WTC11 (cell line): Measurements from ENCODE around the gene CCND1. TPM values are rescaled to one million over a fixed set of nuclear protein-coding genes. Genes with fewer than 3 reads are reported as not detected.

Experiments
- ATAC-seq: fragments of 200-7000 bp; cut with Tn5 transposase; 2 replicates; pipeline ENCODE4 v1.10.0; 2021; ENCODE audit warnings: mild to moderate bottlenecking, moderate library complexity
- CTCF ChIA-PET: fragments of 300-600 bp; sonication (Branson Sonifier 250); formaldehyde crosslinking; loops from one replicate; lab custom pipeline; 2021; ENCODE audit warnings: antibody characterized with exemption; lab: Charles Lee
- POLR2A ChIA-PET: fragments of 350-600 bp; sonication (Branson Sonifier 250); formaldehyde crosslinking; loops from one replicate; lab custom pipeline; 2021; ENCODE audit warnings: antibody characterized with exemption; lab: Charles Lee
- DNase-seq: peaks from one replicate; pipeline ENCODE4 v3.0.0; 2021; ENCODE audit warnings: low spot score
- H3K27ac Mint-ChIP-seq: 2 replicates; pipeline ENCODE4 v1.8.0; 2021; ENCODE audit warnings: mixed read lengths
- H3K27me3 Mint-ChIP-seq: 2 replicates; pipeline ENCODE4 v1.8.0; 2021; ENCODE audit warnings: low read depth, mild to moderate bottlenecking, moderate library complexity, mixed read lengths
- H3K36me3 Mint-ChIP-seq: 2 replicates; pipeline ENCODE4 v1.8.0; 2021; ENCODE audit warnings: mixed read lengths
- H3K4me1 Mint-ChIP-seq: 2 replicates; pipeline ENCODE4 v1.8.0; 2022; ENCODE audit warnings: mixed read lengths
- H3K4me3 Mint-ChIP-seq: 2 replicates; pipeline ENCODE4 v1.8.0; 2021; ENCODE audit warnings: mild to moderate bottlenecking, moderate library complexity, mixed read lengths
- H3K9me3 Mint-ChIP-seq: 2 replicates; pipeline ENCODE4 v1.8.0; 2021; ENCODE audit warnings: mixed read lengths
- AR ChIP-seq: fragments of 250-450 bp; sonication (Bioruptor Pico); IDR thresholded peaks from 2 replicates; pipeline ENCODE4 v1.9.0; 2021; ENCODE audit warnings: mild to moderate bottlenecking
- ATF2 ChIP-seq: sonication (generic); formaldehyde crosslinking; IDR thresholded peaks from 2 replicates; pipeline ENCODE4 v1.8.1; 2022; ENCODE audit warnings: low read depth, missing genetic modification reagents, borderline replicate concordance
- ATF6 ChIP-seq: sonication (generic); formaldehyde crosslinking; IDR thresholded peaks from 2 replicates; pipeline ENCODE4 v1.8.1; 2023; ENCODE audit warnings: mild to moderate bottlenecking, missing genetic modification reagents
- CDX4 ChIP-seq: fragments of 250-450 bp; sonication (Bioruptor Pico); IDR thresholded peaks from 2 replicates; pipeline ENCODE4 v1.9.0; 2021; ENCODE audit warnings: moderate library complexity, mild to moderate bottlenecking, inconsistent platforms, borderline replicate concordance
- CREB1 ChIP-seq: sonication (generic); formaldehyde crosslinking; IDR thresholded peaks from 2 replicates; pipeline ENCODE4 v1.8.0; 2023; ENCODE audit warnings: mild to moderate bottlenecking, missing genetic modification reagents
- EMX1 ChIP-seq: fragments of 250-450 bp; sonication (Bioruptor Pico); IDR thresholded peaks from 2 replicates; pipeline ENCODE4 v1.8.0; 2021; ENCODE audit warnings: mild to moderate bottlenecking
- ESRRA ChIP-seq: sonication (generic); formaldehyde crosslinking; IDR thresholded peaks from 2 replicates; pipeline ENCODE4 v1.8.1; 2022; ENCODE audit warnings: mild to moderate bottlenecking, missing genetic modification reagents, borderline replicate concordance
- ETV6 ChIP-seq: sonication (generic); formaldehyde crosslinking; IDR thresholded peaks from 2 replicates; pipeline ENCODE4 v1.8.1; 2022; ENCODE audit warnings: mild to moderate bottlenecking, missing genetic modification reagents
- FOXJ3 ChIP-seq: sonication (generic); formaldehyde crosslinking; IDR thresholded peaks from 2 replicates; pipeline ENCODE4 v1.9.0; 2021; ENCODE audit warnings: missing genetic modification reagents, mild to moderate bottlenecking, borderline replicate concordance
- HMGA2 ChIP-seq: fragments of 250-450 bp; sonication (Bioruptor Pico); IDR thresholded peaks from 2 replicates; pipeline ENCODE4 v1.4.0; 2021; ENCODE audit warnings: mild to moderate bottlenecking, moderate library complexity
- IRF1 ChIP-seq: sonication (generic); formaldehyde crosslinking; IDR thresholded peaks from 2 replicates; pipeline ENCODE4 v1.8.0; 2023; ENCODE audit warnings: missing genetic modification reagents
- NFATC4 ChIP-seq: fragments of 250-450 bp; sonication (Bioruptor Pico); IDR thresholded peaks from 2 replicates; pipeline ENCODE4 v1.9.0; 2021; ENCODE audit warnings: mild to moderate bottlenecking
- NFYB ChIP-seq: sonication (generic); formaldehyde crosslinking; conservative IDR thresholded peaks from 2 replicates; pipeline ENCODE4 v1.8.0; 2022; ENCODE audit warnings: low read depth, missing genetic modification reagents
- RELA ChIP-seq: sonication (generic); formaldehyde crosslinking; IDR thresholded peaks from 2 replicates; pipeline ENCODE4 v1.8.1; 2022; ENCODE audit warnings: missing genetic modification reagents, mild to moderate bottlenecking, borderline replicate concordance
- RORB ChIP-seq: fragments of 250-450 bp; sonication (Bioruptor Pico); IDR thresholded peaks from 2 replicates; pipeline ENCODE4 v1.9.0; 2021; ENCODE audit warnings: mild to moderate bottlenecking
- SMAD4 ChIP-seq: sonication (generic); formaldehyde crosslinking; IDR thresholded peaks from 2 replicates; pipeline ENCODE4 v1.8.0; 2022; ENCODE audit warnings: mild to moderate bottlenecking, missing genetic modification reagents
- SOX15 ChIP-seq: fragments of 250-450 bp; sonication (Bioruptor Pico); IDR thresholded peaks from 2 replicates; pipeline ENCODE4 v1.9.0; 2021; ENCODE audit warnings: mild to moderate bottlenecking
- SP1 ChIP-seq: sonication (generic); formaldehyde crosslinking; conservative IDR thresholded peaks from 2 replicates; pipeline ENCODE4 v1.8.1; 2022; ENCODE audit warnings: missing genetic modification reagents
- ZBTB43 ChIP-seq: sonication (generic); formaldehyde crosslinking; IDR thresholded peaks from 2 replicates; pipeline ENCODE4 v1.8.1; 2023; ENCODE audit warnings: mild to moderate bottlenecking, missing genetic modification reagents
- ZNF121 ChIP-seq: sonication (generic); formaldehyde crosslinking; IDR thresholded peaks from 2 replicates; pipeline ENCODE4 v1.8.0; 2023; ENCODE audit warnings: missing genetic modification reagents
- ZNF138 ChIP-seq: sonication (generic); formaldehyde crosslinking; conservative IDR thresholded peaks from 2 replicates; pipeline ENCODE4 v1.8.1; 2022; ENCODE audit warnings: mild to moderate bottlenecking, moderate library complexity, missing genetic modification reagents
- ZNF396 ChIP-seq: fragments of 250-450 bp; sonication (Bioruptor Pico); IDR thresholded peaks from 2 replicates; pipeline ENCODE4 v1.8.0; 2021; ENCODE audit warnings: mild to moderate bottlenecking, moderate library complexity, borderline replicate concordance
- ZNF416 ChIP-seq: fragments of 250-450 bp; sonication (Bioruptor Pico); IDR thresholded peaks from 2 replicates; pipeline ENCODE4 v1.9.0; 2021; ENCODE audit warnings: mild to moderate bottlenecking, inconsistent platforms
- ZNF425 ChIP-seq: fragments of 250-450 bp; sonication (Bioruptor Pico); conservative IDR thresholded peaks from 2 replicates; pipeline ENCODE4 v1.9.0; 2021; ENCODE audit warnings: mild to moderate bottlenecking
- ZNF671 ChIP-seq: fragments of 250-450 bp; sonication (Bioruptor Pico); IDR thresholded peaks from 2 replicates; pipeline ENCODE4 v1.8.0; 2021; ENCODE audit warnings: mild to moderate bottlenecking
- total RNA-seq: library from RNA; stranded (reverse); gene quantifications from 3 replicates; pipeline ENCODE4 v1.2.3, GENCODE V29; 2021

Gene CCND1
- total RNA-seq, 1 experiment from 2014 or later = 212 TPM

GRCh38 chr11:69634590-69634989, 6.4 kb upstream of the CCND1 start:
- peaks cover 15% of the 10 kb centered on the region for H3K9me3 Mint-ChIP-seq
- peaks cover 12% of the 10 kb centered on the region for H3K27me3 Mint-ChIP-seq
- no peak overlapping the region for H3K4me3 Mint-ChIP-seq
- ATAC-seq (no peak), DNase-seq (no peak)
- peaks cover 21% of the 10 kb centered on the region for H3K4me1 Mint-ChIP-seq
- ChIA-PET CTCF (interaction anchor here (1.1 to 1.8 kb wide), 4 partner anchors 14 to 342 kb away, joined by 3 to 4 read pairs (median 4); no protein-coding TSS in a partner anchor), POLR2A (interaction anchor here (0.7 kb wide), 1 partner anchor 93 kb away, joined by 3 read pairs; no protein-coding TSS in a partner anchor)
- H3K27ac Mint-ChIP-seq = no peak overlapping the region
- TF ChIP-seq ZNF425 (CRISPR knock-in tag) (no peak), IRF1 (no peak), ZNF416 (CRISPR knock-in tag) (no peak), RELA (CRISPR knock-in tag) (no peak), HMGA2 (CRISPR knock-in tag) (no peak), ETV6 (no peak), AR (CRISPR knock-in tag) (no peak), ZNF671 (CRISPR knock-in tag) (no peak), CREB1 (CRISPR knock-in tag) (no peak), NFYB (no peak)
- peaks cover 5% of the 10 kb centered on the region for H3K36me3 Mint-ChIP-seq

- ChIA-PET POLR2A (interaction anchor here (0.7 to 1.1 kb wide), 2 partner anchors 94 to 193 kb away, joined by 3 read pairs; no protein-coding TSS in a partner anchor), CTCF (interaction anchor here (0.7 to 1.8 kb wide), 3 partner anchors 14 to 342 kb away, joined by 3 to 4 read pairs (median 4); no protein-coding TSS in a partner anchor)
- no peak overlapping the region for H3K27ac Mint-ChIP-seq
- peaks cover 12% of the 10 kb centered on the region for H3K27me3 Mint-ChIP-seq
- H3K9me3 Mint-ChIP-seq = peaks cover 9% of the 10 kb centered on the region
- H3K4me1 Mint-ChIP-seq = peaks cover 21% of the 10 kb centered on the region
- ATAC-seq (no peak), DNase-seq (no peak)
- H3K36me3 Mint-ChIP-seq = no peaks in the 10 kb centered on the region
- no peak overlapping the region for H3K4me3 Mint-ChIP-seq
- no peak for TF ChIP-seq FOXJ3 (CRISPR knock-in tag)
- no peak for TF ChIP-seq ETV6
- TF ChIP-seq IRF1 = no peak
- no peak for TF ChIP-seq ZBTB43 (CRISPR knock-in tag)
- TF ChIP-seq RORB = no peak
- TF ChIP-seq SMAD4 (CRISPR knock-in tag) = no peak
- no peak for TF ChIP-seq ESRRA
- no peak for TF ChIP-seq ATF6
- TF ChIP-seq ZNF416 (CRISPR knock-in tag) = no peak
- TF ChIP-seq ZNF138 (CRISPR knock-in tag) = no peak
- TF ChIP-seq SP1 (CRISPR knock-in tag) = no peak
- no peak for TF ChIP-seq ATF2
- TF ChIP-seq EMX1 (CRISPR knock-in tag) = no peak
- no peak for TF ChIP-seq CDX4
- TF ChIP-seq ZNF121 = no peak
- no peak for TF ChIP-seq NFATC4 (CRISPR knock-in tag)
- no peak for TF ChIP-seq SOX15 (CRISPR knock-in tag)
- no peak for TF ChIP-seq ZNF396 (CRISPR knock-in tag)
Observed at GRCh38 chr11:69635195-69635594, 5.8 kb upstream of the CCND1 start.
